K562 (cell line): Measurements from ENCODE around the gene EFR3B.

Experiments
- CREB1 ChIP-seq, 2 experiments: sonication (generic) in 1 of 2; formaldehyde crosslinking in 1 of 2; IDR thresholded peaks; 2 replicates each; pipeline versions ENCODE4 v1.6.1 to v1.8.0; 2012 to 2022; ENCODE audit warnings: inconsistent platforms in 1 of 2, mild to moderate bottlenecking in 1 of 2, missing genetic modification reagents in 1 of 2, moderate library complexity in 1 of 2
- GABPA ChIP-seq: fragments of 200-800 bp; sonication (Bioruptor generic); conservative IDR thresholded peaks from 2 replicates; pipeline ENCODE4 v1.6.1; 2016; ENCODE audit warnings: low read depth, missing genetic modification characterization, missing compliant biosample characterization
- JUND ChIP-seq, 2 experiments: IDR thresholded peaks; 2 replicates in 1 of 2; 3 replicates in 1 of 2; pipeline ENCODE4 v1.6.1; 2011; ENCODE audit warnings: borderline replicate concordance in 2 of 2, low read depth in 2 of 2, low read length in 2 of 2, improper control_type of control experiment in 1 of 2, missing biosample characterization in 1 of 2, missing genetic modification characterization in 1 of 2, missing genetic modification reagents in 1 of 2
- MAFK ChIP-seq: IDR thresholded peaks from 2 replicates; pipeline ENCODE4 v1.6.1; 2011; ENCODE audit warnings: low read length, improper control_type of control experiment
- PML ChIP-seq: IDR thresholded peaks from 2 replicates; pipeline ENCODE4 v1.6.1; 2012; ENCODE audit warnings: low read length, inconsistent platforms
- SMARCA4 ChIP-seq: fragments of 450-650 bp; IDR thresholded peaks from 2 replicates; pipeline ENCODE4 v1.6.1; 2016
- SP1 ChIP-seq: sonication (generic); formaldehyde crosslinking; IDR thresholded peaks from 2 replicates; pipeline ENCODE4 v1.8.1; 2022; ENCODE audit warnings: mild to moderate bottlenecking, missing genetic modification reagents
- ZNF253 ChIP-seq: fragments of 250-450 bp; sonication (Bioruptor Pico); conservative IDR thresholded peaks from 2 replicates; pipeline ENCODE4 v1.6.1; 2021; ENCODE audit warnings: mild to moderate bottlenecking
- TF ChIP-seq, protein P1 (sequence below): sonication (generic); formaldehyde crosslinking; IDR thresholded peaks from 2 replicates; pipeline ENCODE4 v1.8.1; 2023; ENCODE audit warnings: missing genetic modification reagents, mild to moderate bottlenecking, borderline replicate concordance
- TF ChIP-seq, protein P2 (sequence below), 3 experiments: IDR thresholded peaks in 2 of 3; conservative IDR thresholded peaks in 1 of 3; 2 replicates each; pipeline ENCODE4 v1.5.1; 2011 to 2012; ENCODE audit warnings: low read length in 3 of 3, mild to moderate bottlenecking in 3 of 3, control low read depth in 2 of 3, improper control_type of control experiment in 1 of 3, inconsistent platforms in 1 of 3, low read depth in 1 of 3, mixed read lengths in 1 of 3, moderate library complexity in 1 of 3; ENCODE audit not compliant: insufficient read depth in 2 of 3
- TF ChIP-seq, protein P3 (sequence below): fragments of 450-650 bp; formaldehyde crosslinking; IDR thresholded peaks from 2 replicates; pipeline ENCODE4 v1.4.0; 2020; ENCODE audit warnings: mild to moderate bottlenecking, moderate library complexity
- TF ChIP-seq, protein P4 (sequence below): sonication (generic); formaldehyde crosslinking; IDR thresholded peaks from 2 replicates; pipeline ENCODE4 v1.8.0; 2022; ENCODE audit warnings: mild to moderate bottlenecking, missing genetic modification reagents

DNA sequence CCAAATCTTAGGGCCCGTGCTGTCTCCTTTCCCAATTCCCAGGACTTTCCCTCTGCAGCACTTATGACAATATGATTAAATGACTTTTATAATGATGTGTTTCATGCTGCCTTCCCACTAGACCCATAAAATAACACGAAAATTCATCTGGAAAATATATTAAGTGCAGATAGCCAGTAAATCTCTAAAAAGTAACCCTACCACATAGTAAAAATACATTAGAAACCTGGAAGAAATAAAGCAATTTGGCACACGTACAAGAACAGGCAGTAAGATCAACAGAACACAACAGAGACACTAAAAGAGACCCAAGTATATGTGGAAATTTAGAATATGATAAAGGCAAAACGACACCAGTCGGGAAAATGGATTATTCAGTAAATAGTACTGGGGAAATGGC is 156.7 kb downstream of the EFR3B start:
- TF ChIP-seq, protein P1, sequence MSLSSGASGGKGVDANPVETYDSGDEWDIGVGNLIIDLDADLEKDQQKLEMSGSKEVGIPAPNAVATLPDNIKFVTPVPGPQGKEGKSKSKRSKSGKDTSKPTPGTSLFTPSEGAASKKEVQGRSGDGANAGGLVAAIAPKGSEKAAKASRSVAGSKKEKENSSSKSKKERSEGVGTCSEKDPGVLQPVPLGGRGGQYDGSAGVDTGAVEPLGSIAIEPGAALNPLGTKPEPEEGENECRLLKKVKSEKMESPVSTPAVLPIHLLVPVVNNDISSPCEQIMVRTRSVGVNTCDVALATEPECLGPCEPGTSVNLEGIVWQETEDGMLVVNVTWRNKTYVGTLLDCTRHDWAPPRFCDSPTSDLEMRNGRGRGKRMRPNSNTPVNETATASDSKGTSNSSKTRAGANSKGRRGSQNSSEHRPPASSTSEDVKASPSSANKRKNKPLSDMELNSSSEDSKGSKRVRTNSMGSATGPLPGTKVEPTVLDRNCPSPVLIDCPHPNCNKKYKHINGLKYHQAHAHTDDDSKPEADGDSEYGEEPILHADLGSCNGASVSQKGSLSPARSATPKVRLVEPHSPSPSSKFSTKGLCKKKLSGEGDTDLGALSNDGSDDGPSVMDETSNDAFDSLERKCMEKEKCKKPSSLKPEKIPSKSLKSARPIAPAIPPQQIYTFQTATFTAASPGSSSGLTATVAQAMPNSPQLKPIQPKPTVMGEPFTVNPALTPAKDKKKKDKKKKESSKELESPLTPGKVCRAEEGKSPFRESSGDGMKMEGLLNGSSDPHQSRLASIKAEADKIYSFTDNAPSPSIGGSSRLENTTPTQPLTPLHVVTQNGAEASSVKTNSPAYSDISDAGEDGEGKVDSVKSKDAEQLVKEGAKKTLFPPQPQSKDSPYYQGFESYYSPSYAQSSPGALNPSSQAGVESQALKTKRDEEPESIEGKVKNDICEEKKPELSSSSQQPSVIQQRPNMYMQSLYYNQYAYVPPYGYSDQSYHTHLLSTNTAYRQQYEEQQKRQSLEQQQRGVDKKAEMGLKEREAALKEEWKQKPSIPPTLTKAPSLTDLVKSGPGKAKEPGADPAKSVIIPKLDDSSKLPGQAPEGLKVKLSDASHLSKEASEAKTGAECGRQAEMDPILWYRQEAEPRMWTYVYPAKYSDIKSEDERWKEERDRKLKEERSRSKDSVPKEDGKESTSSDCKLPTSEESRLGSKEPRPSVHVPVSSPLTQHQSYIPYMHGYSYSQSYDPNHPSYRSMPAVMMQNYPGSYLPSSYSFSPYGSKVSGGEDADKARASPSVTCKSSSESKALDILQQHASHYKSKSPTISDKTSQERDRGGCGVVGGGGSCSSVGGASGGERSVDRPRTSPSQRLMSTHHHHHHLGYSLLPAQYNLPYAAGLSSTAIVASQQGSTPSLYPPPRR: no peak
- TF ChIP-seq GABPA (tag) (no peak), JUND (IDR thresholded peaks at IDR 0.05; ENCODE audit: borderline replicate concordance, low read depth, low read length) (no peak), JUND (tag; IDR thresholded peaks at IDR 0.05; ENCODE audit: borderline replicate concordance, low read depth, low read length) (no peak), SP1 (CRISPR knock-in tag) (no peak), CREB1 (IDR thresholded peaks at IDR 0.05) (no peak), CREB1 (CRISPR knock-in tag; IDR thresholded peaks at IDR 0.05) (no peak), MAFK (no peak), PML (no peak), SMARCA4 (no peak), ZNF253 (CRISPR knock-in tag) (no peak)
- TF ChIP-seq, protein P2, sequence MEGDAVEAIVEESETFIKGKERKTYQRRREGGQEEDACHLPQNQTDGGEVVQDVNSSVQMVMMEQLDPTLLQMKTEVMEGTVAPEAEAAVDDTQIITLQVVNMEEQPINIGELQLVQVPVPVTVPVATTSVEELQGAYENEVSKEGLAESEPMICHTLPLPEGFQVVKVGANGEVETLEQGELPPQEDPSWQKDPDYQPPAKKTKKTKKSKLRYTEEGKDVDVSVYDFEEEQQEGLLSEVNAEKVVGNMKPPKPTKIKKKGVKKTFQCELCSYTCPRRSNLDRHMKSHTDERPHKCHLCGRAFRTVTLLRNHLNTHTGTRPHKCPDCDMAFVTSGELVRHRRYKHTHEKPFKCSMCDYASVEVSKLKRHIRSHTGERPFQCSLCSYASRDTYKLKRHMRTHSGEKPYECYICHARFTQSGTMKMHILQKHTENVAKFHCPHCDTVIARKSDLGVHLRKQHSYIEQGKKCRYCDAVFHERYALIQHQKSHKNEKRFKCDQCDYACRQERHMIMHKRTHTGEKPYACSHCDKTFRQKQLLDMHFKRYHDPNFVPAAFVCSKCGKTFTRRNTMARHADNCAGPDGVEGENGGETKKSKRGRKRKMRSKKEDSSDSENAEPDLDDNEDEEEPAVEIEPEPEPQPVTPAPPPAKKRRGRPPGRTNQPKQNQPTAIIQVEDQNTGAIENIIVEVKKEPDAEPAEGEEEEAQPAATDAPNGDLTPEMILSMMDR (IDR thresholded peaks at IDR 0.05 in 2 of 3, conservative IDR thresholded peaks at IDR 0.05 in 1 of 3; ENCODE audit: insufficient read depth in 2 of 3, low read depth in 1 of 3, low read length in 3 of 3): no peak
- TF ChIP-seq, protein P3, sequence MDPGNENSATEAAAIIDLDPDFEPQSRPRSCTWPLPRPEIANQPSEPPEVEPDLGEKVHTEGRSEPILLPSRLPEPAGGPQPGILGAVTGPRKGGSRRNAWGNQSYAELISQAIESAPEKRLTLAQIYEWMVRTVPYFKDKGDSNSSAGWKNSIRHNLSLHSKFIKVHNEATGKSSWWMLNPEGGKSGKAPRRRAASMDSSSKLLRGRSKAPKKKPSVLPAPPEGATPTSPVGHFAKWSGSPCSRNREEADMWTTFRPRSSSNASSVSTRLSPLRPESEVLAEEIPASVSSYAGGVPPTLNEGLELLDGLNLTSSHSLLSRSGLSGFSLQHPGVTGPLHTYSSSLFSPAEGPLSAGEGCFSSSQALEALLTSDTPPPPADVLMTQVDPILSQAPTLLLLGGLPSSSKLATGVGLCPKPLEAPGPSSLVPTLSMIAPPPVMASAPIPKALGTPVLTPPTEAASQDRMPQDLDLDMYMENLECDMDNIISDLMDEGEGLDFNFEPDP (CRISPR knock-in tag): no peak
- TF ChIP-seq, protein P4, sequence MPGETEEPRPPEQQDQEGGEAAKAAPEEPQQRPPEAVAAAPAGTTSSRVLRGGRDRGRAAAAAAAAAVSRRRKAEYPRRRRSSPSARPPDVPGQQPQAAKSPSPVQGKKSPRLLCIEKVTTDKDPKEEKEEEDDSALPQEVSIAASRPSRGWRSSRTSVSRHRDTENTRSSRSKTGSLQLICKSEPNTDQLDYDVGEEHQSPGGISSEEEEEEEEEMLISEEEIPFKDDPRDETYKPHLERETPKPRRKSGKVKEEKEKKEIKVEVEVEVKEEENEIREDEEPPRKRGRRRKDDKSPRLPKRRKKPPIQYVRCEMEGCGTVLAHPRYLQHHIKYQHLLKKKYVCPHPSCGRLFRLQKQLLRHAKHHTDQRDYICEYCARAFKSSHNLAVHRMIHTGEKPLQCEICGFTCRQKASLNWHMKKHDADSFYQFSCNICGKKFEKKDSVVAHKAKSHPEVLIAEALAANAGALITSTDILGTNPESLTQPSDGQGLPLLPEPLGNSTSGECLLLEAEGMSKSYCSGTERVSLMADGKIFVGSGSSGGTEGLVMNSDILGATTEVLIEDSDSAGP (CRISPR knock-in tag): no peak
